HTERT RPE-1 (cell line): Measurements from ENCODE around the gene RSAD1.

Experiments used
- in situ Hi-C: fragments of 300-500 bp; cut with MboI; formaldehyde crosslinking; loops from 4 replicates; pipeline ENCODE4 v1.14.3; 2020; ENCODE audit warnings: low sequenced_read_pairs

The RSAD1 gene

GRCh38 chr17:50488880-50489279 lies 10.2 kb downstream of the RSAD1 start:
- in situ Hi-C loops = no loop called here

GRCh38 chr17:50491505-50491904 lies 12.8 kb downstream of the RSAD1 start:
- in situ Hi-C loops = no loop called here

GRCh38 chr17:50492214-50492613 lies 13.6 kb downstream of the RSAD1 start:
- in situ Hi-C loops = no loop called here

GRCh38 chr17:50493744-50494143 lies 15.1 kb downstream of the RSAD1 start:
- in situ Hi-C loops = no loop called here

GRCh38 chr17:50495217-50495823 lies 16.7 kb downstream of the RSAD1 start:
- in situ Hi-C loops = no loop called here

- in situ Hi-C loops = no loop called here
Measured at GRCh38 chr17:50495918-50496317, 17.3 kb downstream of the RSAD1 start.

- in situ Hi-C loops = no loop called here
Measured at GRCh38 chr17:50498021-50498874, 19.6 kb downstream of the RSAD1 start.

GRCh38 chr17:50499270-50499669 lies 20.6 kb downstream of the RSAD1 start:
- in situ Hi-C loops = no loop called here

GRCh38 chr17:50499721-50500120 lies 21.1 kb downstream of the RSAD1 start:
- in situ Hi-C loops = no loop called here

GRCh38 chr17:50501054-50501453 lies 22.4 kb downstream of the RSAD1 start:
- in situ Hi-C loops = no loop called here

GRCh38 chr17:50502301-50502990 lies 23.8 kb downstream of the RSAD1 start:
- in situ Hi-C loops = no loop called here

- in situ Hi-C loops = no loop called here
Measured at GRCh38 chr17:50505591-50506130, 27.0 kb downstream of the RSAD1 start.

- in situ Hi-C loops = no loop called here
Measured at GRCh38 chr17:50506298-50506697, 27.6 kb downstream of the RSAD1 start.

- in situ Hi-C loops = no loop called here
Measured at GRCh38 chr17:50507871-50508572, 29.4 kb downstream of the RSAD1 start, which contains the start of gene MYCBPAP. TSS of gene MYCBPAP (plus strand) at chr17:50508439. CDS start at chr17:50508675, 236 bp downstream.

GRCh38 chr17:50508573-50509460 lies 30.2 kb downstream of the RSAD1 start:
- in situ Hi-C loops = no loop called here

- in situ Hi-C loops = no loop called here
Measured at GRCh38 chr17:50511058-50511457, 32.4 kb downstream of the RSAD1 start.

GRCh38 chr17:50513495-50513894 lies 34.8 kb downstream of the RSAD1 start:
- in situ Hi-C loops = no loop called here

GRCh38 chr17:50514388-50514787 lies 35.7 kb downstream of the RSAD1 start:
- in situ Hi-C loops = no loop called here

GRCh38 chr17:50514936-50515702 lies 36.5 kb downstream of the RSAD1 start:
- in situ Hi-C loops = no loop called here
